ENCODE measurements around the gene HCFC1R1. TPM values are rescaled to one million over a fixed set of nuclear protein-coding genes. Genes with fewer than 3 reads are reported as not detected.

Gene HCFC1R1
- total RNA-seq, 1 donor from 2014 or later = 61.1 TPM

- ATAC-seq (peak; percentile 1), DNase-seq (no peak)
- intact Hi-C loops (cut with micrococcal nuclease) = no loop called here
Measured at GRCh38 chr16:3022684-3023414, 893 bp downstream of the HCFC1R1 start.

DNA sequence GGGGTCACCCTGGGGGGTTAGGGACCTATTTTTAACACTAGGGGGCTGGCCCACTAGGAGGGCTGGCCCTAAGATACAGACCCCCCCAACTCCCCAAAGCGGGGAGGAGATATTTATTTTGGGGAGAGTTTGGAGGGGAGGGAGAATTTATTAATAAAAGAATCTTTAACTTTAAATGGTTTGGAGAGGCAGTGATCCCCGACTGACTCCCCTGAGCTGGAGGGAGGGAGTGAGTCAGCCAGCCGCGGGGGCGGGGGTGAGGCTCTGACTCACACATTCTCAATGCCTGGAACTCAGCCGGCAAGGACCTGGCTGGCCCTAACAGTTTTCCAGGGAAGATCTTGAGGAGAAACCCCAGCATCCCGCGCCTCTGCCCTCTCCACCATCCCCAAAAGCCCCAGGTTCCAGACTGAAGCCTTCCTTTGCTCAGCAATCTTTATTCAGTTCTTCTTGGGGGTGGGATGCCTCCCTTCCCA, 1.5 kb downstream of the HCFC1R1 start:
- ATAC-seq (peak; percentile 49), DNase-seq (peak; percentile 92)
- intact Hi-C loops (cut with micrococcal nuclease) = no loop called here

DNA sequence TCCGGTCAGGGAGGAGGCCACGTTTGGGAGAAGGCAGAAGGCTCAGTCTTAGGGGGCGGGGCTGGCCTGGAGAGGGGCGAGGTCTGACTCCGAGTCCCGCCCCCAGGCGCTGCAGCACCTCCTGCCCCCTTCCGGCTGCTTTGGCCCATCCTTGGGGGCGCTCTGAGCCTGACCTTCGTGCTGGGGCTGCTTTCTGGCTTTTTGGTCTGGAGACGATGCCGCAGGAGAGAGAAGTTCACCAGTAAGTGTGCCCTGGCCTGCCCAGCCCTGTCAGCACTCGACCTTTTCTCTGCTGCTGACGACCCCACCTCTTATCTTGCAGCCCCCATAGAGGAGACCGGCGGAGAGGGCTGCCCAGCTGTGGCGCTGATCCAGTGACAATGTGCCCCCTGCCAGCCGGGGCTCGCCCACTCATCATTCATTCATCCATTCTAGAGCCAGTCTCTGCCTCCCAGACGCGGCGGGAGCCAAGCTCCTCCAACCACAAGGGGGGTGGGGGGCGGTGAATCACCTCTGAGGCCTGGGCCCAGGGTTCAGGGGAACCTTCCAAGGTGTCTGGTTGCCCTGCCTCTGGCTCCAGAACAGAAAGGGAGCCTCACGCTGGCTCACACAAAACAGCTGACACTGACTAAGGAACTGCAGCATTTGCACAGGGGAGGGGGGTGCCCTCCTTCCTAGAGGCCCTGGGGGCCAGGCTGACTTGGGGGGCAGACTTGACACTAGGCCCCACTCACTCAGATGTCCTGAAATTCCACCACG, 2.1 kb downstream of the HCFC1R1 start:
- intact Hi-C loops (cut with micrococcal nuclease) = no loop called here

DNA sequence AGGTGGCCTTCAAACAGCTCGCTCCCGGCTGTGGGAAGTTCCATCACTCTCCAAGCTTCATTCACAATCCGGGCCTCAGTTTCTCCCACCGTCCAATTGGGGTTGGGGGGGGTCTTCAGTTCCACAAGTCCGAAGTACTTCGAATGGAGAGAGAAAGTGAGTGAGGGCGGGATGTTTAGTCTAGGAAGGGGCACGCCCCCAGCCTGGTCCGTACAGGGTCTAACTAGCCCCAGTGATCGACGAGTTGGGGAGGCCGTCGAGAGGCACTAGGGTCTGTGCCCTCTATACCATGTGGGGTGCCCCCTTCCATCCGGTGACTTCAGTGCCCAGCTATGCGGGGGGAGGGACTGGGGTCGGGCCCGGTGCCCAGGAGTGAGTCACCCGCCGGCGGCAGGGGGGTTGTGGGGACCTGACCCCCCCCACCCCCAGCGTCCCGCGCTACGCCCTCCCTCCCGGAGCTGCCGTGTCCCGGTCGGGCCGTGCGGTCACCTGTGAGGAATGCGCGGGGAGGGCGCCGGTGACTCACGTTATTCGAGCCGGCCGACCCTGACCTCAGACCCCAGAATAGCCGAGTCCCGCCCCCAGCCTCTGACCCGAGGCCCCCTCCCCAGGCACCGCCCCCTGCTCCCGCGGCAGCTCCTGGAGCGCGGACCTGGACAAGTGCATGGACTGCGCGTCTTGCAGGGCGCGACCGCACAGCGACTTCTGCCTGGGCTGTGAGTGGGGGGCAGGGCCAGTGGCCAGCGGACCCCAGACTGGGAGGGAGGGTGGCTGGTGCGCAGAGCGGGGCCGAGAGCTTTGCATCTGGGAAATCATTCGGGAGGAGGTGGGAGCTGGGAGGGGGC, 2.9 kb downstream of the HCFC1R1 start:
- ATAC-seq (peak; percentile 48), DNase-seq (peak; percentile 82)
- intact Hi-C loops (cut with micrococcal nuclease) = no loop called here

More for the DNA sequence above, 2.1 kb downstream of the HCFC1R1 start:
- peak; percentile 89 for DNase-seq
- peak; percentile 56 for ATAC-seq

DNA sequence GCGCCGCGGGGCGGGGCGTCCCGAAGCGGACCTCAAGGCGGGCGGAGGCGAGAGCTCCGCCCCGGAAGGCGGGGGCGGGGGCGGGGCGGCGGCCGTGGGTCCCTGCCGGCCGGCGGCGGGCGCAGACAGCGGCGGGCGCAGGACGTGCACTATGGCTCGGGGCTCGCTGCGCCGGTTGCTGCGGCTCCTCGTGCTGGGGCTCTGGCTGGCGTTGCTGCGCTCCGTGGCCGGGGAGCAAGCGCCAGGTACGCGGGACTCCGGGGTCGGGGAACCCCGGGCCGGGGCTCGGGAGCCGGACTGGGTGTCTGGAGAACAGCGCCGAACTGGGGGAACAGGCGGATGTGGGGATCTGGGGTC, 3.5 kb downstream of the HCFC1R1 start, which contains the start of gene TNFRSF12A:
Gene TNFRSF12A (plus strand): TSS at position 122 of the 357 bp plus-strand sequence. CDS start 30 bp downstream, at position 152.
- DNase-seq (peak; percentile 90), ATAC-seq (peak; percentile 44)
- intact Hi-C loops (cut with micrococcal nuclease) = no loop called here

DNA sequence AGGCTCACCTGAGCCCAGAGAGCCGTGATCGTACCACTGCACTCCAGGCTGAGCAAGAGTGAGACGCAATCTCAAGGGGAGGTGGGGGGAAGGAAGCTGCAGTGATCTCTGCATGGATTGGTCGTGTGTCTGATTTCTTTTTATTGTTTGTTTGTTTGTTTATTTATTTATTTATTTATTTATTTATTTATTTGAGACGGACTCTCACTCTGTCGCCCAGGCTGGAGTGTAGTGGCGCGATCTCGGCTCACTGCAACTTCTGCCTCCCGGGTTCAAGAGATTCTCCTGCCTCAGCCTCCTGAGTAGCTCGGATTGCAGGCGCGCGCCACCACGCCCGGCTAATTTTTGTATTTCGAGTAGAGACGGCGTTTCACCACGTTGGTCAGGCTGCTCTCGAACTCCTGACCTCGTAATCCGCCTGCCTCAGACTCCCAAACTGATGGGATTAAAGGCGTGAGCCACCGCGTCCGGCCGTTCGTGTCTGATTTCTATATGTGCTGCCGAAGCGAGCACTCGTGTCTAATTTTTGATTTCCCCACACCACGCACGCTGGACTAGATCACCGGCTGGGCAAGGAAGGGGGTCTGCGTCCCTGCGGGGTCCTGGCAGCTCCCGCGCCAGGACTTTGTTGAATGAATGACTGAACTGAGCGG, 4.0 kb downstream of the HCFC1R1 start:
- no peak for DNase-seq
- no peak for ATAC-seq
- intact Hi-C loops (cut with micrococcal nuclease) = no loop called here

GRCh38 chr16:3017794-3018506, 5.8 kb downstream of the HCFC1R1 start, which contains the start of gene CLDN6:
Gene CLDN6, minus strand, starts transcription at chr16:3018183. Its CDS starts 2,162 bp downstream, at chr16:3016021.
- DNase-seq = no peak
- no peak for ATAC-seq
- intact Hi-C loops (cut with micrococcal nuclease) = no loop called here

DNA sequence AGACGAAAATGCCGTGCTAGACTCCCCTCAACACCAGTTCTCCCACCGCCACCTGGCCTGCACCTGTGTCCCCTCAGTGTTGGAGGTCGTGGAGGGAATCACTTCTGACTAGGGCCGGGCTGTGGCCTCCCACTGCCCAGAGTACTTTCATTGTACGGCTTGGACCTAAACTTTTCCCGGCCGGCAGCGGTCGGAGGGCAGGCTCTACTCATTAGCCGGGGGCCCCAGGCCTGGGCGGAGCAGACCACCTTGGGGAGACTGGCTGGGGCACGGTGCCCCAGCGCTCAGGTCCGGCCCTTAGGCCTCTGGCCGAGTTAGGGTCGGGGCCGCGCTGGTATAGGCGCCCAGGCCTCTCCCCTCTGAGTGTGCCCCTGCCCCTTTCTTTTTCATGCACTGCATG, 6.4 kb downstream of the HCFC1R1 start:
- DNase-seq (no peak), ATAC-seq (no peak)
- intact Hi-C loops (cut with micrococcal nuclease) = no loop called here

DNA sequence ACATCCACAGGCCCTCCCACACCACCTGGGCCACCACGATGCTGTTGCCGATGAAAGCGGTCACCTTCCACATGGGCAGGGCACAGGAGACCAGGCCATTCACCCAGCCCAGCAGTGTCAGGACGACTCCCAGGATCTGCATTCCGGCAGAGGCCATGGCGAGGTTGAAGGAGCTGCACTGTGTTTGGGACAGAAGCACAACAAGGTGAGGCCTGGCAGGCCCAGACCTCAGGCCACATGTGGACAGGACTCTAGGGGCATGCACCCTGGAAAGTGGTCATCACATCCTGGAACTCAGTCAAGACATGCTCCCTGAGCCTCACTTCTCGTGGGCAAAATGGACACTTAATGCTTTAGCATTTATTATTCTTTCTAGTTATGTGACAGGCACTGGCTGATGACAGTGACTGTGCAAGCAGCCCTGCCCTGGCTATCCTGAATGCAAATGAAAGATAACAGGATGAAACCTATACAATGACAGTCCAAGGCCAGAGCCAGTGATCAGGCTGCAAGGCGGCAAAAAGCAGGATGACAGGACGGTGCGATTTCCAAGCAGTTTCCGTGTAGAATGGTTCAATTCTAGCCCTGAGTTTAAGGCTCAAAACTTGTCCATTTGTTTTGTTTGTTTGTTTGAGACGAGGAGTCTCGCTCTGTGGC, 7.7 kb downstream of the HCFC1R1 start:
- intact Hi-C loops (cut with micrococcal nuclease) = no loop called here
- ATAC-seq = no peak
- DNase-seq = no peak

DNA sequence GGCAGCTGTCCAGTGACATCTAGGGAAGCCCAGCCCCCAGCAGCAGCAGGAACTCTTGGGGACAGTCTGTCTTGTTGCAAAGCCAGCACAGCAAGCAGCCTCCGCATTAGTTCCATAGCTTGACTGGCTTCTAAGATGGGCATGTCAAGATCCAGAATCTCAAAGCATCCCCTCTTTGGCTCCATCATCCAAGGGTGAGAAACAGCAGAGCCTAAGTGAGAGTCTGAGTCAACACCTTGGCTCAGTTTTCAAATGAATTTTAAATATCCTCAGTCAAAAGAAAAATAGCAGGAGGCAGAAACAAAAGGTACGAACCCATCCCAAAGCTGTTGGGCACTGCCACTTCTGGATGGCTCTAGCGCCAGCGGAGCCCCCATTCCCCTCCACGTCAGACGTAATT, 8.8 kb downstream of the HCFC1R1 start:
- no peak for ATAC-seq
- intact Hi-C loops (cut with micrococcal nuclease) = no loop called here
- DNase-seq = no peak

- intact Hi-C loops (cut with micrococcal nuclease) = no loop called here
- no peak for ATAC-seq
- DNase-seq = no peak
Measured at GRCh38 chr16:3013998-3014690, 9.6 kb downstream of the HCFC1R1 start.

- DNase-seq = no peak
- intact Hi-C loops (cut with micrococcal nuclease) = no loop called here
- ATAC-seq = no peak
Measured at GRCh38 chr16:3013491-3013951, 10.2 kb downstream of the HCFC1R1 start.

DNA sequence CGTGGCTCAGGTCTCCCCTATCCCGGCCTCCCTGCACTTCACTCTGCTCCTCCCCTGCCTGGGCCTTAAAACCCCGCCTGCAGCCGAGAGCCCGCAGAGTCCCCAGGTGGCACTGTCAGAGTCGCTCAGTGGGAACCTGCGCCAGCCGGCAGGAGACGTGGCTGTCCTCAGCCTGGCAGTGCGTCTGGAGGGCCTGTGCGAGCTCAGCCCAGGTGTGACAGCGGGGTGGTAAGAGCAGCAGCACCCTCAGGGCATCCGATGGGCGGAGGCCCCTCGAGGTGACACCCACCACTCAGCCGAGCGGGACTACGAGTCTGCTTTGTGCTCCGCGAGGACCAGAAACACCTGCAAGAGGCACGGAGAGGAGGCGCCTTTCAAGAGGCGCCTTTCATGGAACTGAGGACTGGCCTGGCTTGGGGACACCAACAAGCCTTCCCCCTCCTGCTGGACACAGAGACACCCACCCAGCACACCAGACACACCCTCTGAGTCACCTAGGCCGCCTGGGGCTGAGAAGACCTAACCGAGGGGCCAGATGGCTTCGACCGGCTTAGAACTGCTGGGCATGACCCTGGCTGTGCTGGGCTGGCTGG, 10.8 kb downstream of the HCFC1R1 start, which contains the start of gene CLDN9:
Gene CLDN9 (plus strand): TSS at position 96 of the 593 bp plus-strand sequence. CDS start 440 bp downstream, at position 536.
- ATAC-seq (peak; percentile 8), DNase-seq (no peak)
- intact Hi-C loops (cut with micrococcal nuclease) = no loop called here

- intact Hi-C loops (cut with micrococcal nuclease) = no loop called here
- no peak for DNase-seq
- ATAC-seq = no peak
Measured at GRCh38 chr16:3012246-3012645, 11.5 kb downstream of the HCFC1R1 start.

DNA sequence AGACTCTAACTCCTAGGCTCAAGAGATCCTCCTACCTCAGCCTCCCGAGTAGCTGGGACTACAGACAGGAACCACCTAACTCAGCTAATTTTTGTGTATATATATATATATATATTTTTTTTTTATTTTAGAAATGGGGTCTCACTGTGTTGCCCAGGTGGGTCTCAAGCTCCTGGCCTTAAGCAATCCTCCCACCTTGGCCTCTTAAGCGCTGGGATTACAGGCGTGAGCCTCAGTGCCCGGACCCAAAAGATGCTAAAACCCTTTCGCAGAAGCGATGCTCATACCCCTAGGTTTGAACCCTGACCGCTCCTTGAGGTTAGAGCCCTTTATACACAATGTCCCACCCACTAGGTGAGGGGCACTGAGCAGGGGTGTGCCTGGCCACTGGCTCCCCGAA, 13.2 kb downstream of the HCFC1R1 start:
- intact Hi-C loops (cut with micrococcal nuclease) = no loop called here
- no peak for DNase-seq
- ATAC-seq = no peak

- DNase-seq (no peak), ATAC-seq (no peak)
- intact Hi-C loops (cut with micrococcal nuclease) = no loop called here
Measured at GRCh38 chr16:3009568-3010390, 14.0 kb downstream of the HCFC1R1 start.
